Ishikawa (cell line): Measurements from ENCODE around the gene VWC2L.

Experiments
- CEBPB ChIP-seq: IDR thresholded peaks from 2 replicates; pipeline ENCODE4 v1.6.1; 2012
- CREB1 ChIP-seq: IDR thresholded peaks from 2 replicates; pipeline ENCODE4 v1.6.1; 2012; ENCODE audit warnings: low read depth
- EGR1 ChIP-seq: IDR thresholded peaks from 2 replicates; pipeline ENCODE4 v1.6.1; 2012
- EP300 ChIP-seq: IDR thresholded peaks from 2 replicates; pipeline ENCODE4 v1.6.1; 2012; ENCODE audit warnings: borderline replicate concordance
- FOXM1 ChIP-seq: IDR thresholded peaks from 2 replicates; pipeline ENCODE4 v1.6.1; 2012; ENCODE audit warnings: low read depth, borderline replicate concordance
- MAX ChIP-seq: IDR thresholded peaks from 2 replicates; pipeline ENCODE4 v1.6.1; 2012
- NFIC ChIP-seq: IDR thresholded peaks from 2 replicates; pipeline ENCODE4 v1.6.1; 2012
- RAD21 ChIP-seq: IDR thresholded peaks from 2 replicates; pipeline ENCODE4 v1.6.1; 2012; ENCODE audit warnings: low read depth
- REST ChIP-seq: IDR thresholded peaks from 2 replicates; pipeline ENCODE4 v1.6.1; 2012; ENCODE audit warnings: low read depth, mild to moderate bottlenecking
- TAF1 ChIP-seq: IDR thresholded peaks from 2 replicates; pipeline ENCODE4 v1.6.1; 2012; ENCODE audit warnings: low read depth, mild to moderate bottlenecking
- TCF12 ChIP-seq: IDR thresholded peaks from 2 replicates; pipeline ENCODE4 v1.6.1; 2012; ENCODE audit warnings: low read depth
- TEAD4 ChIP-seq: IDR thresholded peaks from 2 replicates; pipeline ENCODE4 v1.6.1; 2012
- USF1 ChIP-seq: IDR thresholded peaks from 2 replicates; pipeline ENCODE4 v1.6.1; 2012
- YY1 ChIP-seq: IDR thresholded peaks from 2 replicates; pipeline ENCODE4 v1.6.1; 2012; ENCODE audit warnings: low read depth
- ZBTB7A ChIP-seq: IDR thresholded peaks from 2 replicates; pipeline ENCODE4 v1.6.1; 2012; ENCODE audit warnings: low read depth

Gene VWC2L

GRCh38 chr2:214492152-214492551, 81.3 kb downstream of the VWC2L start:
- TF ChIP-seq TCF12 (no peak), FOXM1 (no peak), CREB1 (no peak), YY1 (no peak), RAD21 (no peak), CEBPB (no peak), USF1 (no peak), ZBTB7A (no peak), REST (no peak), TEAD4 (no peak), EP300 (no peak), EGR1 (no peak), TAF1 (no peak), MAX (no peak), NFIC (no peak)

- no peak for TF ChIP-seq USF1
- no peak for TF ChIP-seq TAF1
- TF ChIP-seq NFIC = no peak
- no peak for TF ChIP-seq YY1
- no peak for TF ChIP-seq EP300
- no peak for TF ChIP-seq CREB1
- TF ChIP-seq TEAD4 = no peak
- no peak for TF ChIP-seq ZBTB7A
- no peak for TF ChIP-seq REST
Measured at GRCh38 chr2:214492608-214493007, 81.8 kb downstream of the VWC2L start.

- TF ChIP-seq TCF12 = no peak
- TF ChIP-seq MAX = no peak
- TF ChIP-seq CREB1 = no peak
- no peak for TF ChIP-seq EP300
- no peak for TF ChIP-seq EGR1
Measured at GRCh38 chr2:214497489-214497888, 86.6 kb downstream of the VWC2L start.

GRCh38 chr2:214503568-214503967, 92.7 kb downstream of the VWC2L start:
- TF ChIP-seq YY1 (no peak), TAF1 (no peak), USF1 (no peak), NFIC (no peak), REST (no peak), TCF12 (no peak), TEAD4 (no peak), CEBPB (no peak), RAD21 (no peak), EP300 (no peak), EGR1 (no peak), ZBTB7A (no peak), CREB1 (no peak), FOXM1 (no peak), MAX (no peak)
